ENCODE data around the gene NPPB.

The NPPB gene

GRCh38 chr1:11856698-11857097 is 2.0 kb downstream of the NPPB start:
- DNase-seq, result no peak

GRCh38 chr1:11855430-11855829 is 3.3 kb downstream of the NPPB start:
- DNase-seq, result no peak

- DNase-seq, result no peak
Observed at GRCh38 chr1:11854519-11854918, 4.2 kb downstream of the NPPB start.

- no peak for DNase-seq
Observed at GRCh38 chr1:11851180-11851579, 7.6 kb downstream of the NPPB start.

GRCh38 chr1:11850156-11850555 is 8.6 kb downstream of the NPPB start:
- DNase-seq, result no peak

GRCh38 chr1:11848373-11848700 is 10.4 kb downstream of the NPPB start:
- no peak for DNase-seq

GRCh38 chr1:11847667-11848372 is 10.9 kb downstream of the NPPB start, which contains the start of gene NPPA:
Gene NPPA, minus strand, starts transcription at chr1:11847783. Its CDS starts 99 bp downstream, at chr1:11847684.
- DNase-seq, result peak; percentile 81

- DNase-seq, result no peak
Observed at GRCh38 chr1:11845641-11846335, 13.0 kb downstream of the NPPB start.

- no peak for DNase-seq
Observed at GRCh38 chr1:11842154-11843041, 16.3 kb downstream of the NPPB start.

- DNase-seq, result peak; percentile 55
Observed at GRCh38 chr1:11841245-11842153, 17.2 kb downstream of the NPPB start.

GRCh38 chr1:11839727-11840705 is 18.7 kb downstream of the NPPB start:
- DNase-seq, result no peak

- no peak for DNase-seq
Observed at GRCh38 chr1:11838349-11839272, 20.1 kb downstream of the NPPB start.

GRCh38 chr1:11837767-11838348 is 20.9 kb downstream of the NPPB start:
- no peak for DNase-seq

- DNase-seq, result no peak
Observed at GRCh38 chr1:11836955-11837766, 21.6 kb downstream of the NPPB start.

GRCh38 chr1:11835441-11836225 is 23.1 kb downstream of the NPPB start:
- DNase-seq, result no peak

- no peak for DNase-seq
Observed at GRCh38 chr1:11833900-11834299, 24.8 kb downstream of the NPPB start.

GRCh38 chr1:11833497-11833896 is 25.2 kb downstream of the NPPB start:
- DNase-seq, result no peak
